Prostate gland (tissue), 2 donors: ENCODE data around the gene NPHS2. TPM values are rescaled to one million over a fixed set of nuclear protein-coding genes. Genes with fewer than 3 reads are reported as not detected.

Experiments used
- DNase-seq: peaks from one replicate; pipeline ENCODE4 v3.0.0-alpha.2; 2019; ENCODE audit warnings: low spot score
- H3K27ac ChIP-seq, 2 donors: fragments of 200-600 bp; sonication (generic); 2 replicates each; pipeline ENCODE4 v1.5.1; 2017 to 2019
- H3K27me3 ChIP-seq: fragments of 200-600 bp; sonication (generic); replicated peaks from 2 replicates; pipeline ENCODE4 v1.5.1; 2019; ENCODE audit not compliant: insufficient read depth
- H3K36me3 ChIP-seq, 2 donors: fragments of 200-600 bp; sonication (generic); 1 replicate in 1 of 2; 2 replicates in 1 of 2; pipeline versions ENCODE4 v1.5.1 to v1.8.1; 2017 to 2019
- H3K4me1 ChIP-seq: fragments of 200-600 bp; sonication (generic); replicated peaks from 2 replicates; pipeline ENCODE4 v1.5.1; 2019
- H3K4me3 ChIP-seq, 2 donors: fragments of 200-600 bp; sonication (generic); 2 replicates each; pipeline ENCODE4 v1.5.1; 2017 to 2019
- H3K9me3 ChIP-seq: fragments of 200-600 bp; sonication (generic); 2 replicates; pipeline ENCODE4 v1.5.1; 2017
- CTCF ChIP-seq, 4 experiments: fragments of 200-600 bp in 2 of 4; fragments of 450-650 bp in 2 of 4; sonication (generic) in 2 of 4; IDR thresholded peaks; 1 replicate in 3 of 4; 2 replicates in 1 of 4; pipeline ENCODE4 v1.5.1; 2016 to 2019; ENCODE audit warnings: antibody characterized with exemption in 4 of 4, mild to moderate bottlenecking in 2 of 4, moderate library complexity in 2 of 4
- POLR2A ChIP-seq: fragments of 450-650 bp; IDR thresholded peaks from one replicate; pipeline ENCODE4 v1.6.1; 2016; ENCODE audit warnings: antibody characterized with exemption, mild to moderate bottlenecking
- POLR2AphosphoS5 ChIP-seq: sonication (generic); formaldehyde crosslinking; IDR thresholded peaks from one replicate; pipeline ENCODE4 v1.6.1; 2017; ENCODE audit warnings: antibody characterized with exemption
- WGBS: methylation state at CpG from one replicate; pipeline ENCODE4 v1.1.5; 2018; 5-methylcytosine and 5-hydroxymethylcytosine counted together
- intact Hi-C: fragments of 100-400 bp; cut with DNase I; formaldehyde crosslinking; loops from one replicate; pipeline ENCODE4 v1.14.2; 2022
- total RNA-seq, 2 donors: library from RNA; depleted of rRNA; stranded (reverse); fragments of >200 nt; gene quantifications; one replicate each; pipeline ENCODE4 v1.1.0, GENCODE V29; 2016

Gene NPHS2
- total RNA-seq, 2 donors from 2014 or later: not detected

DNA sequence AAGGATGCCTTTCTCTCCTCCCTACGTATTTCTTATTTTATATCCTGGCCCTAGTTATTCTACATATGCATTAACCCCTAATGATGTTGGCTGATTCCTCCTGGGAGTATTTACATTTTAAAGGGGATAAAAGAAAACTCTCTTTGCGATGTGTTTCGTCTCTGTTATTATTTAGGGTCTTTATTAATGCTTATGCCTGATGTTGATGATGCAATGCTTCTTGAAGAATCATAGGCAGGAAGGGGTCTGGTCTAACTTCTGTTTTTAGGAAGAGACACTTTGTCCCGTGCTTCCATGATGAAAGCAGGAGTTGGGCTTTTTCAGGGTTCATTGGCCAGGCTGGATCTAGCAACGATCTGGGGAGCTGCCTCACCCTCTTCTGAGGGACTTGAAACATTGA is 761 bp upstream of the NPHS2 start:
- Histone ChIP-seq H3K9me3 (no peaks in the 10 kb centered on the region), H3K27me3 (no peaks in the 10 kb centered on the region), H3K4me3 (no peak overlapping the region), H3K4me1 (no peaks in the 10 kb centered on the region), H3K36me3 (no peaks in the 10 kb centered on the region), H3K27ac (no peak overlapping the region)
- DNase-seq: no peak
- intact Hi-C loops: no loop called here
- WGBS: 47% methylated on average over 5 of the region's 5 CpGs
- TF ChIP-seq POLR2AphosphoS5 (no peak), POLR2A (no peak), CTCF (IDR thresholded peaks at IDR 0.05) (no peak)

GRCh38 chr1:179558078-179558477 is 17.7 kb downstream of the NPHS2 start:
- no peak overlapping the region for H3K4me3 ChIP-seq
- no peaks in the 10 kb centered on the region for H3K36me3 ChIP-seq
- 98% methylated on average over 1 of the region's 1 CpG for WGBS
- no peak overlapping the region for H3K27ac ChIP-seq
- H3K4me1 ChIP-seq: no peaks in the 10 kb centered on the region
- intact Hi-C loops: no loop called here
- no peaks in the 10 kb centered on the region for H3K9me3 ChIP-seq
- no peaks in the 10 kb centered on the region for H3K27me3 ChIP-seq
- TF ChIP-seq POLR2AphosphoS5 (no peak), CTCF (IDR thresholded peaks at IDR 0.05) (no peak)
- no peak for DNase-seq

DNA sequence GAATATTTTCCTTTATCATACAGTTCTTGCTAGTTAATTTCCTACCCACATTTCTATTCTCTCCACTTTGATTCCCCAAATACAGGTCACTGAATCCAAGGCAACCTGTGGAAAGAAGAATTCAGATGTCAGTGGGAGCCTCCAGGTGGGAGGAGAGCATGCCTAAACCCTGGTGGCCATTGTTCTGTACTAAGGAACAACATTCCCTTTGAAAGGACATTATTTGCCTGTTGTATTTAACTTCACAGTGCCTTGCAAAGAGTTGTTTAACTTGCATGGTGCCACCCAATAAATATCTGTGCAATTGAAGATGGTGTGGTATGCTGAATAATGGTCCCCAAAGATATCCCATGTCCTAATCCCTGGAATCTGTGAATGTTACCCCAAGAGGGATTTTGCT is 21.3 kb downstream of the NPHS2 start:
- H3K27ac ChIP-seq: no peak overlapping the region
- intact Hi-C loops: no loop called here
- H3K36me3 ChIP-seq: no peaks in the 10 kb centered on the region
- TF ChIP-seq POLR2A: no peak
- no peak for TF ChIP-seq CTCF (IDR thresholded peaks at IDR 0.05)
- no peak for TF ChIP-seq POLR2AphosphoS5
- no peaks in the 10 kb centered on the region for H3K9me3 ChIP-seq
- H3K4me3 ChIP-seq: no peak overlapping the region
- no peaks in the 10 kb centered on the region for H3K4me1 ChIP-seq
- H3K27me3 ChIP-seq: no peaks in the 10 kb centered on the region
- DNase-seq: no peak

DNA sequence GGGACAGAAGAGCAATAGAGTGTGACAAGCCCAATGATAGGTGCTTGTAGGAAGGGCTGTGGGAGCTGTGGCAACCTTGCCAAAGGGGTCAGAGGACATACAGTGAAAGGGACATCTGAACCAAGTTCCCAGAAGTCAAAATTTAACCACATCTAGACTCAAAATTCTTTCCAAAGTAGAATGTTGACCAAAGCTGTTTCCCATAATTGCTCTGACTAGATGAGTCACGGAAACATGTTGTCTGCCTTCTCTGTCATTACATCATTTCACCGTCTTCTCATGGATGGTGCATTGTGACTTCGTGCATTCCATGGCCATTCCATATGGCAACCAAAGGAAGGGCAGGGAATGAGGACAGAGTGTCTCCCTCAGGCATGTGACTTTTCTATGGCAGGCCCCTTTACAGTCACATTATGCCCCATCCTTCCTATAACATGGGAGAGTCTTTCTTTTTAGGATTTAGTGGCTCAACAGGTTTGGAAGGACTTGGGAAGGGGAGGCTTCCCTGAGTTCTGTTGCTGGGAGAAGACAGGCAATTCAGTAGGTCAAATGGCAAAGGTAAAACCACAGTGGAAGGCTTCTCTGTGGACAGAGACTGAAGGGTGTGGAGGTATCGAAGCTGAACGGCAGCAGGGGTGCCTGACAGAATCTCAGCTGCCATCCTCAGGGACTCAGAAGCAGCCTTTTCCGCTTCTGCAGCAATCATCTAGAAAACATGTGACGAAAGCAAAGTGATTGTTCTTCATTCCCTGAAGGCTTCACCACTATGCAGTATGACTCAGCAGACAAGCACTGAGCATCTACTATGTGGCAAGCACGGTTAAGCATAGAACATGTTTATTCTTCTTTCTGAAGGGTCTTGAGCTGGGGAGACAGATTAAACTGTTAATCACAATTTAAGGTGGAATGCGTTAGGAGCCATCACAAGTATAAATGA is 24.7 kb downstream of the NPHS2 start:
- intact Hi-C loops: no loop called here
- H3K36me3 ChIP-seq: no peaks in the 10 kb centered on the region
- WGBS: 69% methylated on average over 9 of the region's 9 CpGs
- H3K4me1 ChIP-seq: no peaks in the 10 kb centered on the region
- no peaks in the 10 kb centered on the region for H3K9me3 ChIP-seq
- DNase-seq: no peak
- TF ChIP-seq CTCF (IDR thresholded peaks at IDR 0.05): no peak
- no peak for TF ChIP-seq POLR2A
- no peak for TF ChIP-seq POLR2AphosphoS5
- no peak overlapping the region for H3K27ac ChIP-seq
- H3K27me3 ChIP-seq: no peaks in the 10 kb centered on the region
- no peak overlapping the region for H3K4me3 ChIP-seq

GRCh38 chr1:179549368-179549700 is 26.4 kb downstream of the NPHS2 start:
- TF ChIP-seq POLR2A (no peak), POLR2AphosphoS5 (no peak), CTCF (IDR thresholded peaks at IDR 0.05) (no peak)
- intact Hi-C loops: no loop called here
- Histone ChIP-seq H3K9me3 (no peaks in the 10 kb centered on the region), H3K27me3 (no peaks in the 10 kb centered on the region), H3K27ac (no peak overlapping the region), H3K4me3 (no peak overlapping the region), H3K4me1 (no peaks in the 10 kb centered on the region), H3K36me3 (no peaks in the 10 kb centered on the region)
- DNase-seq: no peak
- WGBS: 36% methylated on average over 2 of the region's 2 CpGs
